DND-41 (cell line): ENCODE results near the gene OR1E2.

ENCODE experiments used
- ATAC-seq: fragments of 200-7000 bp; cut with Tn5 transposase; 3 replicates; pipeline ENCODE4 v1.9.1; 2021; ENCODE audit warnings: low read depth; ENCODE audit not compliant: insufficient read depth
- DNase-seq: peaks from one replicate; pipeline ENCODE4 v3.0.0-alpha.2; 2020
- H2AFZ ChIP-seq: 2 replicates; pipeline ENCODE4 v1.6.0; 2012; ENCODE audit warnings: low read depth, low read length
- H3K27ac ChIP-seq: 2 replicates; pipeline ENCODE4 v1.5.1; 2012; ENCODE audit warnings: low read length, inconsistent platforms
- H3K27me3 ChIP-seq: fragments of 200-600 bp; sonication (generic); 2 replicates; pipeline ENCODE4 v1.6.0; 2012; ENCODE audit warnings: low read length, mild to moderate bottlenecking, inconsistent platforms; ENCODE audit not compliant: insufficient read depth, poor library complexity
- H3K36me3 ChIP-seq: 2 replicates; pipeline ENCODE4 v1.5.1; 2012; ENCODE audit warnings: low read length, inconsistent platforms; ENCODE audit not compliant: insufficient read depth
- H3K4me1 ChIP-seq: 2 replicates; pipeline ENCODE4 v1.5.1; 2012; ENCODE audit warnings: mild to moderate bottlenecking, low read length; ENCODE audit not compliant: insufficient read depth
- H3K4me2 ChIP-seq: 2 replicates; pipeline ENCODE4 v1.6.0; 2012; ENCODE audit warnings: mild to moderate bottlenecking, moderate library complexity, low read length, inconsistent platforms; ENCODE audit not compliant: insufficient read depth
- H3K4me3 ChIP-seq, 2 experiments: fragments of 200-600 bp in 1 of 2; shearing (Covaris generic) in 1 of 2; 2 replicates each; pipeline ENCODE4 v1.5.1; 2012 to 2016; ENCODE audit warnings: inconsistent platforms in 2 of 2, low read length in 2 of 2, mild to moderate bottlenecking in 2 of 2, low read depth in 1 of 2, moderate library complexity in 1 of 2
- H3K79me2 ChIP-seq: 2 replicates; pipeline ENCODE4 v1.6.0; 2012; ENCODE audit warnings: low read length, inconsistent platforms; ENCODE audit not compliant: insufficient read depth
- H3K9ac ChIP-seq: 2 replicates; pipeline ENCODE4 v1.6.0; 2012; ENCODE audit warnings: low read depth, mild to moderate bottlenecking, inconsistent platforms, low read length, moderate library complexity
- H3K9me3 ChIP-seq: 2 replicates; pipeline ENCODE4 v1.5.1; 2012; ENCODE audit warnings: low read length, moderate library complexity, mild to moderate bottlenecking, inconsistent platforms; ENCODE audit not compliant: insufficient read depth, severe bottlenecking
- H4K20me1 ChIP-seq: 2 replicates; pipeline ENCODE4 v1.6.0; 2012; ENCODE audit warnings: low read length; ENCODE audit not compliant: insufficient read depth
- EZH2 ChIP-seq: IDR thresholded peaks from 3 replicates; pipeline ENCODE4 v1.6.1; 2012; ENCODE audit warnings: borderline replicate concordance, low read depth, mild to moderate bottlenecking, moderate library complexity, low read length, inconsistent platforms; ENCODE audit not compliant: severe bottlenecking
- TF ChIP-seq, protein P1 (sequence below): IDR thresholded peaks from 2 replicates; pipeline ENCODE4 v1.5.1; 2012; ENCODE audit warnings: borderline replicate concordance, low read length, moderate library complexity, mild to moderate bottlenecking; ENCODE audit not compliant: poor library complexity, severe bottlenecking; ENCODE audit errors: extremely low read depth

OR1E2 gene, protein sequence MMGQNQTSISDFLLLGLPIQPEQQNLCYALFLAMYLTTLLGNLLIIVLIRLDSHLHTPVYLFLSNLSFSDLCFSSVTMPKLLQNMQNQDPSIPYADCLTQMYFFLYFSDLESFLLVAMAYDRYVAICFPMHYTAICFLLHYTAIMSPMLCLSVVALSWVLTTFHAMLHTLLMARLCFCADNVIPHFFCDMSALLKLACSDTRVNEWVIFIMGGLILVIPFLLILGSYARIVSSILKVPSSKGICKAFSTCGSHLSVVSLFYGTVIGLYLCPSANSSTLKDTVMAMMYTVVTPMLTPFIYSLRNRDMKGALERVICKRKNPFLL

DNA sequence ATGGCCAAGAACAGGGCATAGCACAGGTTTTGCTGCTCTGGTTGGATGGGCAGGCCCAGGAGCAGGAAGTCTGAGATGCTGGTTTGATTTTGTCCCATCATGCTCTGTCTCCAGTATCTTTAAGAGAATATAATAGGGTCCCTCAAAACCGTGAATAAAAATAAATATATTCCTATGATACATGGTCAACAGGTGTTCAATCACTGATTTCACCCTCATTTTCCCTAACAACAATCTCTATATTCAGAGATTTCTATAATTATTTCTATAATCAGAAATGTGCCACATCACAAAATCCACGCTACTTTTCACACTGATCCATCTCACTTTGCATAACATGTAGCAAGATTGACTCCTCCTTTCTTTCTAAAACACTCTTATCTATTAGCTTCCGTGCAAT is at the start of gene OR1E2:
TSS of gene OR1E2 (minus strand) at position 101 of the 400 bp plus-strand sequence. CDS start at position 101, 0 bp downstream.
- Histone ChIP-seq H3K4me2 (no peak within 1 kb of the TSS), H3K4me3 (no peak within 1 kb of the TSS), H3K36me3 (no peaks in the 10 kb centered on the region), H3K9me3 (no peaks in the 10 kb centered on the region), H3K27me3 (peaks cover 8% of the 10 kb centered on the region), H2AFZ (no peak within 1 kb of the TSS), H4K20me1 (no peaks in the 10 kb centered on the region), H3K27ac (no peak within 1 kb of the TSS), H3K9ac (no peak within 1 kb of the TSS), H3K4me1 (no peaks in the 10 kb centered on the region), H3K79me2 (no peaks in the 10 kb centered on the region)
- ATAC-seq (no peak), DNase-seq (no peak)
- TF ChIP-seq EZH2 = no peak
- TF ChIP-seq, protein P1, sequence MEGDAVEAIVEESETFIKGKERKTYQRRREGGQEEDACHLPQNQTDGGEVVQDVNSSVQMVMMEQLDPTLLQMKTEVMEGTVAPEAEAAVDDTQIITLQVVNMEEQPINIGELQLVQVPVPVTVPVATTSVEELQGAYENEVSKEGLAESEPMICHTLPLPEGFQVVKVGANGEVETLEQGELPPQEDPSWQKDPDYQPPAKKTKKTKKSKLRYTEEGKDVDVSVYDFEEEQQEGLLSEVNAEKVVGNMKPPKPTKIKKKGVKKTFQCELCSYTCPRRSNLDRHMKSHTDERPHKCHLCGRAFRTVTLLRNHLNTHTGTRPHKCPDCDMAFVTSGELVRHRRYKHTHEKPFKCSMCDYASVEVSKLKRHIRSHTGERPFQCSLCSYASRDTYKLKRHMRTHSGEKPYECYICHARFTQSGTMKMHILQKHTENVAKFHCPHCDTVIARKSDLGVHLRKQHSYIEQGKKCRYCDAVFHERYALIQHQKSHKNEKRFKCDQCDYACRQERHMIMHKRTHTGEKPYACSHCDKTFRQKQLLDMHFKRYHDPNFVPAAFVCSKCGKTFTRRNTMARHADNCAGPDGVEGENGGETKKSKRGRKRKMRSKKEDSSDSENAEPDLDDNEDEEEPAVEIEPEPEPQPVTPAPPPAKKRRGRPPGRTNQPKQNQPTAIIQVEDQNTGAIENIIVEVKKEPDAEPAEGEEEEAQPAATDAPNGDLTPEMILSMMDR = no peak

DNA sequence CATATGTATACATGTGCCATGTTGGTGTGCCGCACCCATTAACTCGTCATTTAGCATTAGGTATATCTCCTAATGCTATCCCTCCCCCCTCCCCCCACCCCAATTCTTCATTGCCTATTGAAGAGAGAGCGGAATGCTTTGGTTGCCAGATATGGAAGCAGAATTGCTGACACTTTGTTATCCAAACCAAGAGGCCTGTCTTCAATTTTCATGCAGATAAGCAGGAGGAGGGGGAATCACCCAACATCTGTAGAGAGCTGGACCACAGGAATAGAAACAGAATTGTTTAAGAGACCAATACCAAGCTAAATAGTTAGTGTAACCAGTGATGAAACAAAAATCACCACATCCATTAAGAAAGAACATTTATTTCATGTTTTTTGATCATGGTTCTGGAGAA is 49.2 kb upstream of the OR1E2 start:
- no peaks in the 10 kb centered on the region for H4K20me1 ChIP-seq
- H3K4me1 ChIP-seq = no peaks in the 10 kb centered on the region
- H3K79me2 ChIP-seq = no peaks in the 10 kb centered on the region
- peaks cover 15% of the 10 kb centered on the region for H3K27me3 ChIP-seq
- no peak overlapping the region for H2AFZ ChIP-seq
- no peak overlapping the region for H3K27ac ChIP-seq
- H3K4me3 ChIP-seq = no peak overlapping the region
- no peak for ATAC-seq
- no peaks in the 10 kb centered on the region for H3K36me3 ChIP-seq
- TF ChIP-seq, protein P1 = no peak
- TF ChIP-seq EZH2 = no peak
- H3K9me3 ChIP-seq = no peaks in the 10 kb centered on the region
- no peak for DNase-seq
- no peak overlapping the region for H3K4me2 ChIP-seq
- no peak overlapping the region for H3K9ac ChIP-seq

DNA sequence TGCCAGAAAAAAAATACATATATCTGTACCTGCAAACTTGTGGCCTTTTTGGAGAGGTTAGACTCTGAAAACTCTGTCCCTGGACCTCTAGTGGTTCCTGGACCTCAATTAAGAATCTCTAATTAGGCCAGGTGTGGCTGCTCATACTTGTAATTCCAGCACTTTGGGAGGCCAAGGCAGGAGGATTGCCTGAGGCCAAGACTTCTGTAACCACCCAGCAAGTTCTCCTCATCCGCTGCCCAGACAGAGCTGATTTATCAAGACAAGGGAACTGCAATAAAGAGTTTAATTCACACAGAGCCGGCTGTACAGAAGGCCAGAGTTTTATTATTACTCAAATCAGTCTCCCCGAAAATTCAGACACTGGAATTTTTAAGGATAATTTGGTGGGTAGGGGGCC is 46.3 kb upstream of the OR1E2 start:
- Histone ChIP-seq H2AFZ (no peak overlapping the region), H3K9ac (no peak overlapping the region), H3K36me3 (no peaks in the 10 kb centered on the region), H3K79me2 (no peaks in the 10 kb centered on the region), H4K20me1 (no peaks in the 10 kb centered on the region), H3K4me3 (no peak overlapping the region), H3K27ac (no peak overlapping the region), H3K9me3 (no peaks in the 10 kb centered on the region), H3K4me1 (no peaks in the 10 kb centered on the region), H3K4me2 (no peak overlapping the region), H3K27me3 (peaks cover 8% of the 10 kb centered on the region)
- no peak for ATAC-seq
- no peak for DNase-seq
- TF ChIP-seq EZH2 = no peak
- TF ChIP-seq, protein P1 = no peak
